Activated T-cell treated with anti-CD3 and anti-CD28 coated beads, Interleukin-2, amount 50 U/mL, for 48 hours (primary cell): Measurements from ENCODE around the gene DLX4.

Experiments used
- DNase-seq, 2 experiments: peaks; one replicate each; pipeline ENCODE4 v3.0.0-alpha.2; 2020

Gene DLX4

DNA sequence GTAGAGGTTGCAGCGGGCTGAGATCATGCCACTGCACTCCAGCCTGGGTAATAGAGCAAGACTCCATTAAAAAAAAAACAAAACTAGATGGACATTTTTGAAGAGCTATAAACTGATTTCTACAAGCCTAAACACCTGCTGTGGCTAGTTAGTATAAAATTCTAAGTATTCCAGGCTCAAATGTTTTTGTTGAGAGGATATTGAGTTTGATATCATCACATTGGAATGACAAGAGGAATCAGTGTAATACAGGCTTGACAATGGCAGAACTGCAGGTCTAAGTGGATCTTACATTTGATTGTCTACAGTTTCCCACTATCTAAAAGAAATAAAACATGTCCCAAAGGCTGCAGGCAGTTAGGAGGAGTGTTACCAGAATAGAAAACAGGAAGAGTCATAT is 49.9 kb downstream of the DLX4 start:
- no peak for DNase-seq

DNA sequence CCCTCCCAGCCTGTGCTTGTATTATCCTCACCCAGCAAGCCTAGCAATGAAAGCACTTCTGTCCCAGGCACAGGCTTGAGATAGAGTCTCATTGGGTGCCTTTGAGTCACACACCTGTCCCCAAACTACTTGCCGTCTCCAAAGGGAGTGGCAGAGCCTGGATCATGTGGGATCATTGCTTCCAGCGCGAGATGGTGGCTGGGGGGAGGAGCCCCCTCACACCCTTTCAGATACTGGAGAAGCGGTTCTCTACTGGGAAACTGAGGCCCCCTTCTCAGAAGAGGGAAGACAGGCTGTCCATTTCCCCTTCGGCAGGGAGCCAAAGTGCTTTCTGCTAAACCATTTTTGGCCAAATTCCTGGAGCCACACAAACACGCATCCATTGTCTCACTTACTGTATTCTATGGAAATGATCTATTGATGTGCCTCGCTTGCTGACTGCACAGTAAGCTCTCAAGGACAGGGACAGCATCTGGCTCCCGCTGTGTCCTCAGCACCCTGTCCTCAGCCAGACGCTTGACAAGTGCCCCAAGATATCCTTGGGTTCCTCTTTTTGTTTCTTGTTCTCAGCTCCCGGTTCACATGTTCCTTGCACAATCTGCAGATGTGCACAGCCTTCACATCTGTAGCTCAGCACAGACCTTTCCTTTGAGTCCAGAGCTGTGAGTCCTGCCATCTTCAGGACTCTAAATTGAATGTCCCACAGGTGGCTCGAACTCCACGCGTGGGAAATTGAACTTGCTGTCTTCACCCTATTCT is 52.0 kb downstream of the DLX4 start:
- DNase-seq: no peak

DNA sequence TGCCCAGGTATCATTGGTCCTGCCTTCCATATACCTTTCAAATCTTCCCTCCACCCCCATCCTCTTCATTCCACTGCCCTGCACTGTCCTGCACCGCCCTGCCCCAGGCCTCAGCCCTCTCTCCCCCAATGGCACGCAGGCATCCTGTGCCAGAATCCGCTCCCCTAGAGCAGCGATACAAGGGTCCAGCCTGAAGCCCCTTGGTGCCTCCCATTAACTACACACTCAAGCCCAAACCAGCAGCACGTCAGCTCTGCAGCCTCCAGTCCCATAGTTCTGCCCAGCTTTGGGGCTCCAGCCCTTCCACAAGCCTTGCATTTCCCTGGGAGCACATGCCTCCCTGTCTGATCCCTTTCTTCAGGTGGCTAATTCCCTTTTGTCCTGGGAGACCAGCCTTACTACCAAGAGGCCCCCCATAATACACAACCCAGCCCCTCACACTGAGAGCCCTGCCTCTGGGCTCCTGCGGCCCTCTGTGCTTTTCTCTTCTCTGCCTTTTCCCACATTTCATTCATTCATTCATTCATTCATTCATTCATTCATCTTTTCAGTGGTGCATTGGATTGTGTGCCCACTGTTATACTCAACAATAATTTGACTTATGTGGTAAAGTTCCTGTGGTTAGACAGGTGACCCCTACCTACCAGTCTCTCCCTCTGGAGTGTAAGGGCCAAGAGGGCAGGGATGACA is 52.8 kb downstream of the DLX4 start:
- DNase-seq: no peak

DNA sequence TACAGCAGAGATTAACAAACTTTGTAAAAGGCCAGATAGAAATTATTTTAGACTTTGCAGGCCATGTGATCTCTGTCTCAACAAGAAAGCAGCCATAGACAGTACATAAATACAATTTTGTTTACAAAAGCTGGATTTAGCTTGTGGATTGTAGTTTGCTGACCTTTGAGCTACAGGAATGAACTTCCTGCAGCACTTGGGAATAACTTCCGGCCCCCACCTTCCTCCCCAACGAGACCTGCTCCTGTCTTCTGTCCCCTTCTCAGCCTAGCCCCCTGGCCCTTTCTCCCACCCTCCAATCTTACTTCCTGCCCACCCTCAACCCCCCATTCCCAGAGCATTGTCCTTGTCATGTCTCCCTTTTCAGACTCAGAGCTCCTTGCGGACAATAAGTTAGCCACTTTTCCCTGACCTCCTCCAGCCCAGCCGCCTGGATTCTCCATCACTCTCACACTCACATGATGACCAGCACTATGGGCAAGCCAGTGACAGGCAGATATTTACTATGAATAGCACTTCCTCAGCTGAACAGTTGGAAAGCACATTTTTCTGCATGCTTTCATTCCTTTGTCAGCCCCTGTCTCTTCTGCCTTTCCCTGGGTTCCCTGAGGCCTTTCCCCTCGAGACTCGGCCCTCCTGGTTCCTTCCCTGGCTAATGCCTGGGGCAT is 53.6 kb downstream of the DLX4 start:
- no peak for DNase-seq

DNA sequence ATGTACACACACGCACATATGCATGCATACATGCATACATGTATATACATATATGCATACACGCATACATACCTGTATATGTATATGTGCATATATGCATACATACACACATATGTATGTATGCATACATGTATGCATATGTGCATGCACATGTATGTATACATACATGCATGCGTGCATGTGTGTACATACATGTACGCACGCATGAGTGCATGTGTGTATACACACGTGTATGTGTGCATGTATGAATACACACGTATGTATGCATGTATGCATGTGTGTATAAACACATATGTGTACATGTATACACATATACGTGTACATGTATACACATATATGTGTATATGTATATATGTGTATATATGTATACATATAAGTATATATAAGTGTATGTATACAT is 54.5 kb downstream of the DLX4 start:
- DNase-seq: no peak
